PC-3 (cell line): Measurements from ENCODE around the gene SVIP. TPM values are rescaled to one million over a fixed set of nuclear protein-coding genes. Genes with fewer than 3 reads are reported as not detected.

Experiments
- ATAC-seq: fragments of 200-7000 bp; cut with Tn5 transposase; 2 replicates; pipeline ENCODE4 v1.9.1; 2020; ENCODE audit warnings: mild to moderate bottlenecking, moderate library complexity
- BruUV-seq: library from RNA; stranded (reverse); fragments of 400-500 nt; replicated peaks from 2 replicates; lab custom pipeline; 2021; lab: Mats Ljungman, UMichigan
- CTCF ChIA-PET: fragments of 300-600 bp; sonication (Branson Sonifier 250); formaldehyde crosslinking; loops from one replicate; lab custom pipeline; 2022; ENCODE audit warnings: antibody characterized with exemption; lab: Charles Lee
- POLR2A ChIA-PET: fragments of 300-600 bp; sonication (Branson Sonifier 250); formaldehyde crosslinking; loops from one replicate; lab custom pipeline; 2022; ENCODE audit warnings: antibody characterized with exemption; ENCODE audit not compliant: unreplicated experiment; lab: Charles Lee
- DNase-seq: peaks from one replicate; pipeline ENCODE4 v3.0.0-alpha.2; 2015
- H2AFZ ChIP-seq: fragments of 300-600 bp; sonication (generic); 2 replicates; pipeline ENCODE4 v1.6.0; 2016; ENCODE audit warnings: antibody characterized with exemption, low read length
- H3F3A ChIP-seq: fragments of 300-600 bp; sonication (generic); one replicate; pipeline ENCODE4 v1.6.0; 2017; ENCODE audit warnings: antibody characterized with exemption, low read length, control low read depth, mild to moderate bottlenecking; ENCODE audit not compliant: unreplicated experiment
- H3K27ac ChIP-seq: fragments of 300-600 bp; sonication (generic); 2 replicates; pipeline ENCODE4 v1.5.1; 2016; ENCODE audit warnings: mild to moderate bottlenecking, low read length
- H3K27me3 ChIP-seq: fragments of 300-600 bp; sonication (generic); 2 replicates; pipeline ENCODE4 v1.6.1; 2016; ENCODE audit warnings: low read length, mixed read lengths
- H3K36me3 ChIP-seq: fragments of 300-600 bp; sonication (generic); 2 replicates; pipeline ENCODE4 v1.6.1; 2016; ENCODE audit warnings: low read depth, mixed run types, low read length, mixed read lengths
- H3K4me1 ChIP-seq: fragments of 300-600 bp; sonication (generic); 2 replicates; pipeline ENCODE4 v1.5.1; 2016; ENCODE audit warnings: low read length; ENCODE audit not compliant: insufficient read depth
- H3K4me2 ChIP-seq: fragments of 300-600 bp; sonication (generic); 2 replicates; pipeline ENCODE4 v1.6.0; 2016; ENCODE audit warnings: low read length
- H3K4me3 ChIP-seq: fragments of 300-600 bp; sonication (generic); 2 replicates; pipeline ENCODE4 v1.5.1; 2016; ENCODE audit warnings: mild to moderate bottlenecking, low read length, mixed read lengths
- H3K79me2 ChIP-seq: fragments of 300-600 bp; sonication (generic); 2 replicates; pipeline ENCODE4 v1.6.1; 2017; ENCODE audit warnings: low read length, mixed read lengths
- H3K9ac ChIP-seq: fragments of 300-600 bp; sonication (generic); 2 replicates; pipeline ENCODE4 v1.6.0; 2016; ENCODE audit warnings: mild to moderate bottlenecking, low read length
- H3K9me2 ChIP-seq: fragments of 300-600 bp; sonication (generic); replicated peaks from 2 replicates; pipeline ENCODE4 v1.6.1; 2016; ENCODE audit warnings: mixed run types, low read length, mixed read lengths
- H3K9me3 ChIP-seq: fragments of 300-600 bp; sonication (generic); 2 replicates; pipeline ENCODE4 v1.6.1; 2016; ENCODE audit warnings: low read length, mixed read lengths
- H4K20me1 ChIP-seq: fragments of 300-600 bp; sonication (generic); 2 replicates; pipeline ENCODE4 v1.6.1; 2016; ENCODE audit warnings: low read length, mixed read lengths
- EZH2 ChIP-seq: fragments of 300-600 bp; sonication (generic); IDR thresholded peaks from one replicate; pipeline ENCODE4 v1.6.1; 2017; ENCODE audit warnings: antibody characterized with exemption, mild to moderate bottlenecking, low read length; ENCODE audit not compliant: unreplicated experiment
- EZH2phosphoT487 ChIP-seq: fragments of 300-600 bp; sonication (generic); IDR thresholded peaks from 2 replicates; pipeline ENCODE4 v1.6.1; 2018; ENCODE audit warnings: mild to moderate bottlenecking, antibody characterized with exemption, low read length, borderline replicate concordance
- intact Hi-C: fragments of 100-400 bp; cut with micrococcal nuclease; formaldehyde crosslinking; loops from 2 replicates; pipeline ENCODE4 v1.9.0; 2023
- total RNA-seq: library from RNA; depleted of rRNA; stranded (reverse); fragments of >200 nt; gene quantifications from 2 replicates; pipeline ENCODE4 v1.2.3, GENCODE V29; 2014
- TF ChIP-seq, protein P1 (sequence below): fragments of 300-600 bp; sonication (generic); conservative IDR thresholded peaks from 2 replicates; pipeline ENCODE4 v1.5.1; 2017; ENCODE audit warnings: antibody characterized with exemption, low read depth, mild to moderate bottlenecking, low read length

SVIP gene
- total RNA-seq, 1 experiment from 2014 or later = 9.5 TPM

DNA sequence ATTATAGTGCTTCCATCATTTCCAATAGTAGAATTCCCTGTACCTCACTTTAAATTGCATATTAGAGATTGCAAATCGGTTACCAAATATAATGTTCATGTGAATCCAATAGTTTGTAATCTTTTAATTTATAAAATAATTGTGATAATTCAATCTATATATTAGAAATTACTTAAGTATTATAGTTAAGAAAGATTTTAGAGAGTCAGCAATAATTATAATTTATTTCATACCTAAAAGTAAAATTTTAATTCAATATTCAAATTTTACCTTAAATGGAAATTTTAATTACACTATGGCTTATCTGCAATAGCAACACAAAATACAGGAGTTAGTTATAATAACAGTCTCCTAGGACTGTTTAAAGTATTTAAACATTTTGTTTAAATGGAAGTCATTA, 17.1 kb upstream of the SVIP start:
- H3K4me3 ChIP-seq = no peak overlapping the region
- H3K9me2 ChIP-seq = no peaks in the 10 kb centered on the region
- H3K36me3 ChIP-seq = no peaks in the 10 kb centered on the region
- no peak overlapping the region for H3K4me2 ChIP-seq
- H3K27ac ChIP-seq = no peak overlapping the region
- TF ChIP-seq, protein P1, sequence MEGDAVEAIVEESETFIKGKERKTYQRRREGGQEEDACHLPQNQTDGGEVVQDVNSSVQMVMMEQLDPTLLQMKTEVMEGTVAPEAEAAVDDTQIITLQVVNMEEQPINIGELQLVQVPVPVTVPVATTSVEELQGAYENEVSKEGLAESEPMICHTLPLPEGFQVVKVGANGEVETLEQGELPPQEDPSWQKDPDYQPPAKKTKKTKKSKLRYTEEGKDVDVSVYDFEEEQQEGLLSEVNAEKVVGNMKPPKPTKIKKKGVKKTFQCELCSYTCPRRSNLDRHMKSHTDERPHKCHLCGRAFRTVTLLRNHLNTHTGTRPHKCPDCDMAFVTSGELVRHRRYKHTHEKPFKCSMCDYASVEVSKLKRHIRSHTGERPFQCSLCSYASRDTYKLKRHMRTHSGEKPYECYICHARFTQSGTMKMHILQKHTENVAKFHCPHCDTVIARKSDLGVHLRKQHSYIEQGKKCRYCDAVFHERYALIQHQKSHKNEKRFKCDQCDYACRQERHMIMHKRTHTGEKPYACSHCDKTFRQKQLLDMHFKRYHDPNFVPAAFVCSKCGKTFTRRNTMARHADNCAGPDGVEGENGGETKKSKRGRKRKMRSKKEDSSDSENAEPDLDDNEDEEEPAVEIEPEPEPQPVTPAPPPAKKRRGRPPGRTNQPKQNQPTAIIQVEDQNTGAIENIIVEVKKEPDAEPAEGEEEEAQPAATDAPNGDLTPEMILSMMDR = no peak
- TF ChIP-seq EZH2phosphoT487 = no peak
- TF ChIP-seq EZH2 = no peak
- BruUV-seq = no TSS peak
- no peaks in the 10 kb centered on the region for H3K27me3 ChIP-seq
- H3K9me3 ChIP-seq = no peaks in the 10 kb centered on the region
- DNase-seq (no peak), ATAC-seq (no peak)
- no peaks in the 10 kb centered on the region for H4K20me1 ChIP-seq
- no peak overlapping the region for H3K9ac ChIP-seq
- H3F3A ChIP-seq = no peaks in the 10 kb centered on the region
- H2AFZ ChIP-seq = no peak overlapping the region
- CTCF ChIA-PET = no interaction called here
- intact Hi-C loops = no loop called here
- POLR2A ChIA-PET = no interaction called here
- H3K79me2 ChIP-seq = no peaks in the 10 kb centered on the region
- no peaks in the 10 kb centered on the region for H3K4me1 ChIP-seq

DNA sequence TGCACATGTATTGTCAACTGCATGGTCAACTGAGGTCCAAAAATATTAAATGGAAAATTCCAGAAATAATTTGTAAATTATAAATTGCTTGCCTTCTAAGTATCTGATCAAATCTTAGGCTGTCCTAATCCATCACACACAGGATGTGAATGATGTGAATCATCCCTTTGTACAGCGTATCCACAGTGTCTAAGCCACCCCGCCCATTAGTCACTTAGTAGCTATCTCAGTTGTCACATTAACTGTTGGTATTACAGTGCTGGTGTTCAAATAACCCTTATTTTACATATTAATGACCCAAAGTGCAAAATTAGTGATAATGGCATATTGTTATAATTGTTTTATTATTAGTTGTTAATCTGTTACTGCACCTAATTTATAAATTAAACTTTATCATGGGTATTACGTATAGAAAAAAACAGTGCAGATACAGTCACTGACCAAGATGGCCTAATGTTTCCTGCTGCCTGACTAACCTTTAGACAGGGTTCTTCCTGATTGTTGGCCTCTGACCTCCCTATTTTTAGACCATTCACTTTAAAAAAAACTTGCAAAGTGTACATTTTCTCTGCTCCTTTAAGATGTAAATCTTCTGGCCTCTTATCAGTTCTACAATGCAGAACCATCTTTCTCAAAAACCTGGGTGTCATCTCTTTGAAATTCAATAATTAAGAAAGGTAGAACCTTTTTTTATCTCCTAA, 2.9 kb upstream of the SVIP start:
- Histone ChIP-seq H3K27me3 (no peaks in the 10 kb centered on the region), H3K79me2 (peaks cover 13% of the 10 kb centered on the region), H3K4me3 (no peak overlapping the region), H3K4me1 (peaks cover 11% of the 10 kb centered on the region), H3K27ac (no peak overlapping the region), H3K36me3 (no peaks in the 10 kb centered on the region), H3F3A (no peaks in the 10 kb centered on the region), H3K9ac (no peak overlapping the region), H3K9me2 (no peaks in the 10 kb centered on the region), H3K4me2 (no peak overlapping the region), H3K9me3 (no peaks in the 10 kb centered on the region), H2AFZ (no peak overlapping the region), H4K20me1 (no peaks in the 10 kb centered on the region)
- TF ChIP-seq EZH2phosphoT487 (no peak), EZH2 (no peak)
- TF ChIP-seq, protein P1 = no peak
- DNase-seq = peak; percentile 68
- intact Hi-C loops = no loop called here
- CTCF ChIA-PET = no interaction called here
- BruUV-seq = no TSS peak
- ATAC-seq = peak; percentile 42
- POLR2A ChIA-PET = interaction anchor here (0.5 kb wide), 1 partner anchor 473 kb away, joined by 4 read pairs; no protein-coding TSS in a partner anchor

DNA sequence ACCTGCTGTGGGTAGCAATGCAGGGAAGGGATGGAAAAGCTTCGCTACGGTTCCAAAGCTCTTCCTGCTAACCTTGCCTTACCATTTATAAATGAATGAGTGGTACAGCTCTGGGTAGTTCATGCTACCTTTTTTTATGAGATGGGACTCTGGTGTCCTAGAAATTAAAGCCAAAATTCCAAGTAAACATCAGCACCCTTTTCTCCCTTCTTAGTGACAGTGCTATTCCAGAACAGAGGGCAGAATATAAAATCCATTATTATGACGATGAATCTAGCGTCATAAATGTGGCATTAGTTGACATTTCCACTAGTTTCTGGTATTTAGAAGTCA, 447 bp upstream of the SVIP start:
- H3K27ac ChIP-seq = no peak overlapping the region
- peaks cover 11% of the 10 kb centered on the region for H3K4me1 ChIP-seq
- no peaks in the 10 kb centered on the region for H4K20me1 ChIP-seq
- no peaks in the 10 kb centered on the region for H3K9me2 ChIP-seq
- TF ChIP-seq, protein P1 = no peak
- no TSS peak for BruUV-seq
- H3K4me3 ChIP-seq = peak overlapping the region; percentile 31; the same call in 1 of the 2 replicates
- intact Hi-C loops = no loop called here
- H2AFZ ChIP-seq = peak overlapping the region; percentile 52; the same call in 1 of the 2 replicates
- ChIA-PET CTCF (interaction anchor here (0.6 to 1.1 kb wide), 5 partner anchors 11 to 1563 kb away, joined by 3 to 13 read pairs (median 5); no protein-coding TSS in a partner anchor), POLR2A (interaction anchor here (0.6 kb wide), 3 partner anchors 248 to 1561 kb away, joined by 3 to 4 read pairs (median 3); no protein-coding TSS in a partner anchor)
- no peaks in the 10 kb centered on the region; the same call in 1 of the 2 replicates for H3K36me3 ChIP-seq
- no peaks in the 10 kb centered on the region for H3F3A ChIP-seq
- no peak overlapping the region for H3K9ac ChIP-seq
- no peaks in the 10 kb centered on the region for H3K27me3 ChIP-seq
- H3K9me3 ChIP-seq = no peaks in the 10 kb centered on the region
- ATAC-seq (no peak), DNase-seq (no peak)
- peak overlapping the region; percentile 74 for H3K4me2 ChIP-seq
- peaks cover 13% of the 10 kb centered on the region for H3K79me2 ChIP-seq
